ENCODE data around the gene PRR7.

The PRR7 gene

GRCh38 chr5:177435847-177436536, 10.6 kb upstream of the PRR7 start:
- DNase-seq (ENCODE audit: low read depth in 2 of 2), result no peak

- no peak for DNase-seq (ENCODE audit: low read depth in 2 of 2)
Observed at GRCh38 chr5:177437623-177438022, 9.0 kb upstream of the PRR7 start.

GRCh38 chr5:177438468-177438867, 8.1 kb upstream of the PRR7 start:
- no peak for DNase-seq (ENCODE audit: low read depth in 2 of 2)

- DNase-seq (ENCODE audit: low read depth in 2 of 2), result no peak
Observed at GRCh38 chr5:177439518-177440053, 7.0 kb upstream of the PRR7 start.

GRCh38 chr5:177440211-177440989, 6.2 kb upstream of the PRR7 start:
- no peak for DNase-seq (ENCODE audit: low read depth in 2 of 2)

- DNase-seq (ENCODE audit: low read depth in 2 of 2), result no peak
Observed at GRCh38 chr5:177440990-177441780, 5.4 kb upstream of the PRR7 start.

- no peak for DNase-seq (ENCODE audit: low read depth in 2 of 2)
Observed at GRCh38 chr5:177442066-177442826, 4.4 kb upstream of the PRR7 start.

- no peak for DNase-seq (ENCODE audit: low read depth in 2 of 2)
Observed at GRCh38 chr5:177443144-177443983, 3.2 kb upstream of the PRR7 start.

GRCh38 chr5:177444106-177445051, 2.2 kb upstream of the PRR7 start:
- DNase-seq (ENCODE audit: low read depth in 2 of 2), result no peak

GRCh38 chr5:177445052-177445916, 1.3 kb upstream of the PRR7 start:
- DNase-seq (ENCODE audit: low read depth in 2 of 2), result no peak

GRCh38 chr5:177445917-177446199, 756 bp upstream of the PRR7 start:
- no peak for DNase-seq (ENCODE audit: low read depth in 2 of 2)

- no peak for DNase-seq (ENCODE audit: low read depth in 2 of 2)
Observed at GRCh38 chr5:177447066-177447610, 524 bp downstream of the PRR7 start.

GRCh38 chr5:177447611-177448243, 1.1 kb downstream of the PRR7 start:
- no peak for DNase-seq (ENCODE audit: low read depth in 2 of 2)

- DNase-seq (ENCODE audit: low read depth in 2 of 2), result no peak
Observed at GRCh38 chr5:177448244-177448950, 1.8 kb downstream of the PRR7 start.

GRCh38 chr5:177449140-177450061, 2.8 kb downstream of the PRR7 start:
- no peak for DNase-seq (ENCODE audit: low read depth in 2 of 2)

All from activated CD4-positive, alpha-beta T cell treated with anti-CD3 and anti-CD28 coated beads for 24 hours (primary cell).